ENCODE results near the gene TMEM184A. TPM values are rescaled to one million over a fixed set of nuclear protein-coding genes. Genes with fewer than 3 reads are reported as not detected.

The TMEM184A gene
- total and polyA plus RNA-seq, 2 of the 13 experiments (the other 11 are each of a cell fraction or from before 2014, with no cell fraction given), result 9.5 to 20.4 TPM

GRCh38 chr7:1569833-1570632 is 14.0 kb upstream of the TMEM184A start, which contains the start of gene PSMG3 (continued):
- TF ChIP-seq ZNF318 (CRISPR knock-in tag; IDR thresholded peaks at IDR 0.05) (no peak), IKZF1 (IDR thresholded peaks at IDR 0.05) (no peak), ZNF17 (CRISPR knock-in tag; IDR thresholded peaks at IDR 0.05) (no peak), ZNF343 (CRISPR knock-in tag; IDR thresholded peaks at IDR 0.05) (peak; percentile 56; the same call in 1 of the 2 replicates), NR0B2 (CRISPR knock-in tag; IDR thresholded peaks at IDR 0.05) (peak; percentile 60), TCF12 (IDR thresholded peaks at IDR 0.05) (no peak), TCF12 (CRISPR knock-in tag; IDR thresholded peaks at IDR 0.05) (no peak), AGO2 (optimal IDR thresholded peaks at IDR 0.05; ENCODE audit: low read depth, low read length) (peak; percentile 54), TEAD2 (CRISPR knock-in tag; IDR thresholded peaks at IDR 0.05) (no peak), RELA (CRISPR knock-in tag; IDR thresholded peaks at IDR 0.05) (no peak), RXRA (CRISPR knock-in tag; IDR thresholded peaks at IDR 0.05) (peak; percentile 10; the same call in 1 of the 2 replicates), MAFG (CRISPR knock-in tag; IDR thresholded peaks at IDR 0.05) (no peak), ERF (CRISPR knock-in tag; IDR thresholded peaks at IDR 0.05) (peak; percentile 86), ZNF251 (CRISPR knock-in tag; IDR thresholded peaks at IDR 0.05) (no peak), ZNF329 (CRISPR knock-in tag; IDR thresholded peaks at IDR 0.05; ENCODE audit: low read depth) (no peak), MATR3 (CRISPR knock-in tag; IDR thresholded peaks at IDR 0.05) (no peak), ZNF264 (CRISPR knock-in tag; IDR thresholded peaks at IDR 0.05) (no peak), ZBTB21 (CRISPR knock-in tag; IDR thresholded peaks at IDR 0.05) (no peak)
- TF ChIP-seq, protein P1, sequence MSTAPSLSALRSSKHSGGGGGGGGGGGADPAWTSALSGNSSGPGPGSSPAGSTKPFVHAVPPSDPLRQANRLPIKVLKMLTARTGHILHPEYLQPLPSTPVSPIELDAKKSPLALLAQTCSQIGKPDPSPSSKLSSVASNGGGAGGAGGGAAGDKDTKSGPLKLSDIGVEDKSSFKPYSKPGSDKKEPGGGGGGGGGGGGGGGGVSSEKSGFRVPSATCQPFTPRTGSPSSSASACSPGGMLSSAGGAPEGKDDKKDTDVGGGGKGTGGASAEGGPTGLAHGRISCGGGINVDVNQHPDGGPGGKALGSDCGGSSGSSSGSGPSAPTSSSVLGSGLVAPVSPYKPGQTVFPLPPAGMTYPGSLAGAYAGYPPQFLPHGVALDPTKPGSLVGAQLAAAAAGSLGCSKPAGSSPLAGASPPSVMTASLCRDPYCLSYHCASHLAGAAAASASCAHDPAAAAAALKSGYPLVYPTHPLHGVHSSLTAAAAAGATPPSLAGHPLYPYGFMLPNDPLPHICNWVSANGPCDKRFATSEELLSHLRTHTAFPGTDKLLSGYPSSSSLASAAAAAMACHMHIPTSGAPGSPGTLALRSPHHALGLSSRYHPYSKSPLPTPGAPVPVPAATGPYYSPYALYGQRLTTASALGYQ (CRISPR knock-in tag; IDR thresholded peaks at IDR 0.05), result peak; percentile 66; the same call in 1 of the 2 replicates

All from HepG2 (cell line).